GM21717 (cell line): ENCODE data around the gene OTULINL.

Source experiments
- ATAC-seq: cut with Tn5 transposase; IDR thresholded peaks from one replicate; pipeline ENCODE4 v1.9.1; 2021; ENCODE audit warnings: mild to moderate bottlenecking, moderate library complexity; ENCODE audit not compliant: unreplicated experiment

Gene OTULINL

DNA sequence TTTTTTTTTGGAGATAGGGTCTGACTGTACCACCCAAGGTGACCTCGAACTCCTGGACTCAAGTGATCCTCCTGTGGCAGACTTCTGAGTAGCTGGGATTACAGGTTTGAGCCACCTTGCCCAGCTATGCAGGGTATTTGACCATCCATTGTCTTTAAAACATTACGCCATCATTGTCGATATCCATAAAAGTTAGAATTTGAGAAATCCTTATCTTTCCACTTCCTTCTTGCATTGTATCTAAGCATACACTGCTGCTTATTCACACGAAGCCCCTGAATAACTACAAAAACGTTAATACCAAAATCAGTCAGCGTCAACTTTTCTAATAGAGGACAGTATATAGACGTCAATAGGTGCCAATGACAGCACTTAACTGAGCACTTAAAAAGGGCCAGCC, 5.4 kb upstream of the OTULINL start:
- ATAC-seq = no peak

- ATAC-seq = no peak
Measured at GRCh38 chr5:14577079-14577725, 4.4 kb upstream of the OTULINL start.

- ATAC-seq = no peak
Measured at GRCh38 chr5:14577971-14578370, 3.6 kb upstream of the OTULINL start.

- no peak for ATAC-seq
Measured at GRCh38 chr5:14579246-14579645, 2.3 kb upstream of the OTULINL start.

DNA sequence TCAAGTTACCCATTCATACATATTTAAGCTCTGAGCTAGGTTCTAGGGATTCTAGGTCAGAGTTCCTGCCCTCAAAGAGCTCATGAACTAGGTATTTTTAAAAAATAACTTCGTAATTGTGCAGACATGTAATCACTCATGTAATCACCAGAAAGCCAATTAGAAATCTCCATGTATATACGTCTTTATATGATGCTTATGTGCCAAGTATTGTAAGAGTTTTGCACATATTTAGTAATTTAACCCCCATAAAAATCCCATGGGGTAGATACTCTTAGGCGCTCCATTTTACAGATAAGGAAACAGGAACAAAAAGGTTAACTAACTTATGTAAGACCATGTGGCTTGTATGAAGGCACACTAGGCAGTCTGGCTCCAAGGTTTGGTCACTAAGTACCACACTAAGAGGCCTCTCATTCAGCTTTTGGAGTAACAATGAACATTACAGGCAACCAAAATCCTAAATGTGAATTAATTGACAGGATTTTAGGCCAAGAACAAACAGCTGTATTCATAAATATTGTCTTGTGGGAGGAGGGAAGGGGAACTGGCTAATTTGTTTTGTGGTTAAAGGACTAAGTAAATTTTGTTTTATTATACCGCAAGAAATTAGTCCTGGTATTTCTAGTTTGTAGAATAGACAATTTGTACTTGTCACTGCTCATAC, 1.7 kb upstream of the OTULINL start:
- ATAC-seq = no peak

GRCh38 chr5:14580398-14581034, 1.1 kb upstream of the OTULINL start:
- ATAC-seq = no peak

DNA sequence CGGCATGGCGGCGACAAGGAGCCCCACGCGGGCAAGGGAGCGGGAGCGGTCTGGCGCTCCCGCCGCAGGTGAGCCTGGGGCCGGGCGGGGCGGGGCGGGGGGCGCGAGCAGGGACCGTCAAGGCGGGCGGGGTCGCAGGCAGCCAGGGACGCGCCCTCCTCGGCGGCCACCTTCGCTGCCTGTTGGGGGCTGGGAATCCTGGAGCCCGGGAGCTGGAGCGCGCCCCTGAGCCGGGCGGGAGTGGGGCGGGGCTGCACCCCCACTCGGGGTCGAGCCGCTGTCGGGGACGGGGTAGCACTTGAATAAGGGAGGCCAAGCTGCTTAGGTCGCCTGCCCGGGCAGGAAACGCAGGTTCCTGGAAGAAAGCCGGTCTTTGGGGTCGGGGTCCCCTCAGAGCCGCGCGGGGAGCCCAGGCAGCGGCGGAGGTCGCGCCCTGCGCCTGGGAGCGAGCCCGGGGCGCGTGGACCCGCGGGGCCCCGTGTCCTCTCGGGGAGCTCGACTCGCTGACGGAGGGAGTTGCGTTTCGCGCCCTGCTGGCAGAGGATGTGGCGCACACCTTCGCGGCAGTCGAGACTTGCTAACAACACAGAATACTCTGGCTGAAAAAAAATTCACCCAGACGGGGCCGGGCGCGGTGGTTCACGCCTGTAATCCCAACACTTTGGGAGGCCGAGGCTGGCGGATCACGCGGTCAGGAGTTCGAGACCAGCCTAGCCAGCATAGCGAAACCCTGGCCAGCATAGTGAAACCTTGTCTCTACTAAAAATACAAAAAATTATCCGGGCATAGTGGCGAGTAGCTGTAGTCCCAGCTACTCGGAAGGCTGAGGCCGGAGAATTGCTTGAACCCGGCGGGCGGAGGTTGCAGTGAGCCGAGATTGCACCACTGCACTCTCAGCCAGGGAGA, 552 bp downstream of the OTULINL start:
- ATAC-seq = peak; percentile 60

DNA sequence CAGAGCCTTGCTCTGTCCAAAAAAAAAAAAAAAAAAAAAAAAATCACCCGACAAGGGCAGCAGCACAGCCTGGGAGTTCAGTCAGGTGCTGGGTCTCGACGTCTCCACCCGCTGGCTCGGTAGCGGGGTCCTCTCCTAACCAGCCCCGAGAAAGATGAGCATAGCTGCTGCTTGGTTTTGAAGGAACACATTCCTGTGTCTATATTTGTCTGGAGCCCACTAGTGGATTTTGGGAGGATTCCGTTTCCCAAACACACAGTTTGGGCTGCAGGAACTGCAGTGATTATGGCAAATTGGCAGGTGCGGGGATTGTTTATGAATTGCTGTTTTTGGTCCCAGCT, 1.2 kb downstream of the OTULINL start:
- no peak for ATAC-seq

- no peak for ATAC-seq
Measured at GRCh38 chr5:14584848-14585247, 3.3 kb downstream of the OTULINL start.

- no peak for ATAC-seq
Measured at GRCh38 chr5:14587150-14587549, 5.6 kb downstream of the OTULINL start.

- peak; percentile 43 for ATAC-seq
Measured at GRCh38 chr5:14588145-14588544, 6.6 kb downstream of the OTULINL start.

GRCh38 chr5:14588758-14589543, 7.4 kb downstream of the OTULINL start:
- no peak for ATAC-seq

DNA sequence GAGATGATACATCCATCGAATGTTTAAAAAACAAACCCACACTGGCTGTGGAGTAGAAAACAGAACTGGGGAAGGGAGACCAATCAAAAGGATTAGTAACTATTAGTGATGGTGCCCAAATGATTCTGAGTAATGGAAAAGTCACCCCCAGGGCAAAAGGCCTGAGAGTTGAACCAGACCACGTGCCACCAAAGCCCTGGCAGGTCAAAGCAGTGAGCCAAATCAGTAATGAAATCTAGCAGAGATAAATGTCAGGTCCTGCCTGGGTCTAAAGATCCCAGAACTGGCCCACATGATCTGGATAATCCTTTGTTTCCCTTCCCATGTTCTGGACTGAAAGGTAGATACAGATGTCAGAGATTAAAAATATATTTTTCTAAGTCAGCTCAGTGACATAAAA, 9.4 kb downstream of the OTULINL start:
- ATAC-seq = no peak

GRCh38 chr5:14591548-14591947, 10.0 kb downstream of the OTULINL start:
- ATAC-seq = no peak

DNA sequence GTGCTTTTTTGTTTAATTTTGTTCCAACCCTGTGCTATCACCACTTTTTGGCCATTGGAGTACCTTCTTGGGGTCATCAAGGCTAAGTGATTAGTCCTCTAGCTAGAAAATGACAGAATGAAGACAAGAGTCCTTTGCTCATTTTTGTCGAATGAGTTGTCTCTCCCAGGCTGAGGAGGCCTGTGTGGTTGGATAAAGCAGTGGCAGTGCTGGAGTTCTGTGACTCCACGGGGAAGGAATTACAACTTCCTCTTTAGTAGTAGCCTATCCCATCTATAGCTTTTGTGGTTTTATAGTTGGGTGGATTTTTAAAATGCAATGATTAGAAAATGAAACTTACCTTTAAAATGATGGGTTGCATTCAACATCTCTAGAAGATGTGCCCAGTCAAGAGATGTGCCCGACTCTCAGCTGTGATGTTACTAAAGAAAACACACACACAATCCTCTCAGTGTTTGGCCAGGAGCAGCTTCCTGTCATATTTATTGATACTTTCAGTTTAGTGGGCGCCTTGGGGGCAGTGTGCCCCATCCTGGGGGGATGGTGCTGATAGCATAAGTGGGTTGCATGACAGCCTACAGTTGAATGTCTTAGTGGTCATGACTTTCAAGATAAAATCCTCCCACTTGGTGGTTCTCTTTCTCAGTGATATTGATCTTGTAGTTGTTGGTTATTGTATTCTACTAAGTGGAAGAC, 11.9 kb downstream of the OTULINL start:
- ATAC-seq = no peak

DNA sequence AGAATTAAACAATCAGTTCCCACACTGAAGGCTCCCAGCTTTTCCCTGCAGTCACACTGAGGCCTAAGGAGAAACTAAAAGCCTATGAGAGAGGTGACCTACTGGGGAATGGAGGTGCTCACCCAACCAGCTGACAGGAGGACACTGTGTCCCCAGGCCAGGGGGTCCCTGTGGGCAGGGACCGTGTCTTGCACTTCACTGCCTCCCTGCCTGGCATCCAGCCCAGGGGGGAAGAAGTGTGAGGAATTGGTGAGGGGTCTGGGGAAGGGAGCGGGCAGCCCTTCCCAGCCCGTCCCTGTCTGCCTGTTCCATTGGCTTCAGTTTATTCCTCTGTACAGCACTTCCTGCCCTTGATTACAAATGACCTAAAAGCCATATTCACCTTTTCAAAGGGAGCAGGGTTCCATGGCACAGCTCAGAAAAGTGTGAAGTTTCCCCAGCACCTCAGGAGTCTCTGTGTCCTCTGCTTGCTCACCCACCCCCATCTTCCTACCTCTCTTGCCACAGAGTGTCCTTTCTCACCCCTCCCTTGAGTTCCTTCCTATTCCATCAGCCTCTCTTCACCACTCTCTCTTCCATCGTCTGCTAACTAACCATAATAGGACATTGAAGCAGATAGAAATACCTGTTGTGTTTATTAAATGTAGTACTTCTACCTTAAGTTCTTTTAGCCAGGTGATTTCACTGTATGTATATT, 12.9 kb downstream of the OTULINL start:
- no peak for ATAC-seq

GRCh38 chr5:14595189-14595588, 13.6 kb downstream of the OTULINL start:
- ATAC-seq = peak; percentile 84

DNA sequence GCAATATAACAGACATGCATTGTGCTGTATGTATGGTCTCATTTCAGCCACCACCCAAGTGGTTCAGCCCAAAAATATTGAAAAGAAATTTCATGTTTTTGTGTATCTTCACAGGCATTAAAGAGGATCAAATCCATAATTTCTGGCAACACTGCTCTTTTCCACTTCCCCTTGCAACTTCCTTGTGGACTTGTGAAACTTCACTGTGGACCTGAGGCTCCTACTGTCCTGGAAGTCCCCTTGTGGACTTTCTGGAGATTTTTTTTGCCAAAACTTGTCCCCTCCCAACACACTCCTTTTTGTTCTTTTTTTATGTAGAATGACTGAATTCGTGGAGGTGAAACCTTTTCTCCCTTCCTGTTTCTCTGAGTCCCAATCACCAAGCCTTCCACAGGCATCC, 14.3 kb downstream of the OTULINL start:
- no peak for ATAC-seq

- ATAC-seq = no peak
Measured at GRCh38 chr5:14597080-14597479, 15.5 kb downstream of the OTULINL start.
